ENCODE results near the gene LY6G5B. TPM values are rescaled to one million over a fixed set of nuclear protein-coding genes. Genes with fewer than 3 reads are reported as not detected.

LY6G5B gene
- total and polyA plus RNA-seq, 2 donors (not counting 3 experiments of a cell fraction or from before 2014, with no cell fraction given): 15.4 to 25.0 TPM

GRCh38 chr6:31677955-31678354 lies 8.2 kb downstream of the LY6G5B start:
- dilution Hi-C loops (cut with MboI; ENCODE audit: extremely low pct_ligation_motif_present, low sequenced_read_pairs) (no loop called here), intact Hi-C loops (cut with micrococcal nuclease) (no loop called here)
- Histone ChIP-seq H2AFZ (ENCODE audit: low read depth, low read length) (no peak overlapping the region), H3K27me3 (ENCODE audit: control insufficient read depth in 2 of 2, insufficient read depth in 2 of 2, low read length in 2 of 2) (no peaks in the 10 kb centered on the region), H3K36me3 (ENCODE audit: control insufficient read depth in 2 of 2, extremely low read depth in 1 of 2, insufficient read depth in 2 of 2, low read length in 2 of 2) (peaks cover 0 to 6% of the 10 kb centered on the region in 2 experiments), H3K9me3 (replicated peaks; ENCODE audit: control insufficient read depth, insufficient read depth, low read length) (no peaks in the 10 kb centered on the region), H3K4me2 (ENCODE audit: insufficient read depth, low read length) (no peak overlapping the region), H3K79me2 (ENCODE audit: control insufficient read depth, insufficient read depth, low read length) (no peaks in the 10 kb centered on the region), H3K4me3 (replicated peaks in 1 of 3; ENCODE audit: insufficient read depth in 1 of 3, low read depth in 1 of 3, low read length in 3 of 3) (no peak overlapping the region), H3K27ac (ENCODE audit: insufficient read depth, low read depth, low read length) (no peak overlapping the region), H4K20me1 (replicated peaks; ENCODE audit: control insufficient read depth, extremely low read depth, insufficient read depth, low read length) (no peaks in the 10 kb centered on the region), H3K4me1 (ENCODE audit: control insufficient read depth, extremely low read depth, insufficient read depth, low read length) (peaks cover 8% of the 10 kb centered on the region), H3K9me1 (replicated peaks; ENCODE audit: control insufficient read depth, extremely low read depth, insufficient read depth, low read length) (no peaks in the 10 kb centered on the region), H3K9ac (replicated peaks; ENCODE audit: extremely low read depth, insufficient read depth, low read length) (no peak overlapping the region)
- TF ChIP-seq JUN (IDR thresholded peaks at IDR 0.05; ENCODE audit: borderline replicate concordance, insufficient read depth, insufficient read length, low read depth) (no peak), EZH2 (IDR thresholded peaks at IDR 0.05; ENCODE audit: borderline replicate concordance, low read depth, low read length, severe bottlenecking) (no peak), POLR2AphosphoS5 (IDR thresholded peaks at IDR 0.05; ENCODE audit: insufficient read depth, low read depth, low read length) (no peak), POLR2A (IDR thresholded peaks at IDR 0.05; ENCODE audit: low read depth, low read length) (no peak), CTCF (IDR thresholded peaks at IDR 0.05; ENCODE audit: extremely low read depth in 1 of 2, insufficient read depth in 1 of 2, low read depth in 1 of 2, low read length in 2 of 2) (no peak), GATA2 (IDR thresholded peaks at IDR 0.05; ENCODE audit: insufficient read depth, insufficient read length, low read depth, low read length) (no peak), MYC (IDR thresholded peaks at IDR 0.05; ENCODE audit: low read depth, low read length) (no peak), MAX (IDR thresholded peaks at IDR 0.05; ENCODE audit: insufficient read depth, insufficient read length) (no peak)
- no peak for DNase-seq (ENCODE audit: low read depth, low spot score)
- BruUV-seq (replicated peaks): no TSS peak
- ChIA-PET CTCF (interaction anchor here (1.1 to 1.2 kb wide), 4 partner anchors 92 to 274 kb away, joined by 3 to 5 read pairs (median 4); no protein-coding TSS in a partner anchor), POLR2A (no interaction called here)
- no peak for FAIRE-seq
